HepG2 (cell line): ENCODE data around the gene ALK. TPM values are rescaled to one million over a fixed set of nuclear protein-coding genes. Genes with fewer than 3 reads are reported as not detected.

Experiments used
- ATAC-seq: fragments of 200-7000 bp; cut with Tn5 transposase; 3 replicates; pipeline ENCODE4 v1.9.1; 2020; ENCODE audit warnings: mild to moderate bottlenecking, moderate library complexity
- BruUV-seq: library from RNA; stranded (reverse); fragments of 400-500 nt; replicated peaks from 2 replicates; lab custom pipeline; 2021; lab: Mats Ljungman, UMichigan
- CTCF ChIA-PET: fragments of 300-600 bp; formaldehyde crosslinking; extraction: SDS; loops from one replicate; lab custom pipeline; 2021; ENCODE audit warnings: low total read pairs, inconsistent platforms, low intra/inter-chr PET ratio; lab: Yijun Ruan, JAX
- POLR2A ChIA-PET: fragments of 350-600 bp; sonication (Branson Sonifier 250); formaldehyde crosslinking; loops from one replicate; lab custom pipeline; 2020; ENCODE audit warnings: antibody characterized with exemption, inconsistent platforms; lab: Yijun Ruan, JAX
- DNase-seq: peaks from one replicate; pipeline ENCODE4 v3.0.0-alpha.2; 2015; ENCODE audit warnings: low spot score
- FAIRE-seq: peaks from 3 replicates; lab custom pipeline; 2011; peaks lifted over from hg19 to GRCh38; lab: Jason Lieb, UNC
- H2AFZ ChIP-seq: one replicate; pipeline ENCODE4 v1.6.1; 2011; ENCODE audit warnings: low read length, inconsistent platforms
- H3K27ac ChIP-seq: fragments of 300-600 bp; 3 replicates; pipeline ENCODE4 v1.8.0; 2011; ENCODE audit warnings: mixed run types, mild to moderate bottlenecking, mixed read lengths, low read length, inconsistent platforms; ENCODE audit not compliant: insufficient read depth; ENCODE audit errors: extremely low read length
- H3K27me3 ChIP-seq, 2 experiments: fragments of 200-600 bp in 1 of 2; 2 replicates in 1 of 2; 3 replicates in 1 of 2; pipeline versions ENCODE4 v1.6.0 to v1.8.0; 2011; ENCODE audit warnings: low read length in 2 of 2, mild to moderate bottlenecking in 2 of 2, moderate library complexity in 2 of 2, inconsistent platforms in 1 of 2; ENCODE audit not compliant: insufficient read depth in 2 of 2, control insufficient read depth in 1 of 2
- H3K36me3 ChIP-seq, 2 experiments: fragments of 200-600 bp in 1 of 2; replicated peaks in 1 of 2; 2 replicates in 1 of 2; 3 replicates in 1 of 2; pipeline versions ENCODE4 v1.5.1 to v1.8.0; 2011; ENCODE audit warnings: low read length in 2 of 2, inconsistent platforms in 1 of 2; ENCODE audit not compliant: insufficient read depth in 2 of 2, control insufficient read depth in 1 of 2
- H3K4me1 ChIP-seq: 2 replicates; pipeline ENCODE4 v1.5.1; 2012; ENCODE audit warnings: low read length, inconsistent platforms; ENCODE audit not compliant: insufficient read depth
- H3K4me2 ChIP-seq: 2 replicates; pipeline ENCODE4 v1.6.0; 2011; ENCODE audit warnings: low read depth, low read length, inconsistent platforms
- H3K4me3 ChIP-seq, 3 experiments: fragments of 200-600 bp in 1 of 3; sonication (generic), shearing (Covaris generic) in 1 of 3; replicated peaks in 1 of 3; 2 replicates each; pipeline ENCODE4 v1.5.1; 2011 to 2016; ENCODE audit warnings: low read length in 3 of 3, inconsistent platforms in 2 of 3, low read depth in 2 of 3, mild to moderate bottlenecking in 2 of 3, control low read depth in 1 of 3, mixed read lengths in 1 of 3; ENCODE audit not compliant: insufficient read depth in 1 of 3
- H3K79me2 ChIP-seq: one replicate; pipeline ENCODE4 v1.6.1; 2011; ENCODE audit warnings: low read length, inconsistent platforms; ENCODE audit not compliant: insufficient read depth
- H3K9ac ChIP-seq: 2 replicates; pipeline ENCODE4 v1.6.0; 2011; ENCODE audit warnings: mild to moderate bottlenecking, low read depth, low read length, inconsistent platforms; ENCODE audit not compliant: insufficient read depth
- H3K9me3 ChIP-seq: 2 replicates; pipeline ENCODE4 v1.5.1; 2012; ENCODE audit warnings: mild to moderate bottlenecking, low read length
- H4K20me1 ChIP-seq: 2 replicates; pipeline ENCODE4 v1.6.0; 2011; ENCODE audit warnings: inconsistent platforms, mild to moderate bottlenecking, low read length, moderate library complexity; ENCODE audit not compliant: insufficient read depth
- CREB3 ChIP-seq: sonication (generic); formaldehyde crosslinking; IDR thresholded peaks from 2 replicates; pipeline ENCODE4 v1.5.0; 2020; ENCODE audit warnings: missing genetic modification reagents
- ISX ChIP-seq: sonication (generic); formaldehyde crosslinking; conservative IDR thresholded peaks from 2 replicates; pipeline ENCODE4 v1.5.0; 2020; ENCODE audit warnings: missing genetic modification reagents
- MED1 ChIP-seq: sonication (generic); formaldehyde crosslinking; IDR thresholded peaks from 2 replicates; pipeline ENCODE4 v1.4.0; 2020; ENCODE audit warnings: missing genetic modification reagents
- MYNN ChIP-seq: sonication (generic); formaldehyde crosslinking; IDR thresholded peaks from 2 replicates; pipeline ENCODE4 v1.4.0; 2020; ENCODE audit warnings: mild to moderate bottlenecking, low read depth, missing genetic modification reagents
- NFRKB ChIP-seq: fragments of 450-650 bp; IDR thresholded peaks from 2 replicates; pipeline ENCODE4 v1.6.1; 2017
- RELA ChIP-seq: sonication (generic); formaldehyde crosslinking; IDR thresholded peaks from 2 replicates; pipeline ENCODE4 v1.4.0; 2020; ENCODE audit warnings: missing genetic modification reagents
- SOX5 ChIP-seq: IDR thresholded peaks from 2 replicates; pipeline ENCODE4 v1.6.1; 2016; ENCODE audit warnings: borderline replicate concordance
- TBL1XR1 ChIP-seq: fragments of 150-350 bp; IDR thresholded peaks from 2 replicates; pipeline ENCODE4 v1.6.1; 2014; ENCODE audit warnings: borderline replicate concordance, low read length; ENCODE audit not compliant: partially characterized antibody
- ZFP36L2 ChIP-seq: sonication (generic); formaldehyde crosslinking; IDR thresholded peaks from 2 replicates; pipeline ENCODE4 v1.4.0; 2020; ENCODE audit warnings: missing genetic modification reagents
- ZNF414 ChIP-seq: sonication (generic); formaldehyde crosslinking; IDR thresholded peaks from 2 replicates; pipeline ENCODE4 v1.5.0; 2020; ENCODE audit warnings: missing genetic modification reagents
- ZNF710 ChIP-seq: sonication (generic); formaldehyde crosslinking; IDR thresholded peaks from 2 replicates; pipeline ENCODE4 v1.5.0; 2020; ENCODE audit warnings: mild to moderate bottlenecking, missing genetic modification reagents, borderline replicate concordance
- WGBS: methylation state at CpG from one replicate; pipeline ENCODE4 v1.1.6; 2017; ENCODE audit warnings: low lambda C conversion rate; 5-methylcytosine and 5-hydroxymethylcytosine counted together
- in situ Hi-C: cut with HindIII; loops from 2 replicates; pipeline ENCODE4 v1.10.0; 2017; ENCODE audit warnings: low pct_unique_long_range_greater_than_20kb; ENCODE audit not compliant: extremely low pct_ligation_motif_present
- intact Hi-C: fragments of 100-400 bp; cut with micrococcal nuclease; formaldehyde crosslinking; loops from one replicate; pipeline ENCODE4 v1.10.0; 2022; ENCODE audit not compliant: unreplicated experiment
- polyA plus RNA-seq, 8 experiments: library from polyadenylated mRNA; depleted of rRNA in 3 of 8; stranded (reverse) in 7 of 8; unstranded in 1 of 8; fragments of >200 nt; fragmentation: Illumina TruSeq in 4 of 8; extraction: Trizol in 4 of 8; gene quantifications; 2 replicates each; pipeline versions ENCODE4 v1.2.1 to v1.2.3, GENCODE V29; 2011 to 2016; ENCODE audit warnings: low read depth in 4 of 8, missing spikeins in 1 of 8, mixed read lengths in 1 of 8; ENCODE audit not compliant: insufficient read depth in 1 of 8
- total RNA-seq, 5 experiments: library from RNA; depleted of rRNA; stranded (reverse); fragments of >200 nt; fragmentation: Illumina TruSeq; extraction: Trizol; gene quantifications; 2 replicates each; pipeline ENCODE4 v1.2.3, GENCODE V29; 2016; ENCODE audit warnings: low read depth in 1 of 5
- TF ChIP-seq, protein P1 (sequence below): sonication (generic); formaldehyde crosslinking; IDR thresholded peaks from 2 replicates; pipeline ENCODE4 v1.4.0; 2020; ENCODE audit warnings: missing genetic modification reagents, borderline replicate concordance

ALK gene
- total and polyA plus RNA-seq, 2 of the 13 experiments (the other 11 are each of a cell fraction or from before 2014, with no cell fraction given) = not detected

GRCh38 chr2:29744976-29745375 is 176.4 kb downstream of the ALK start:
- ChIA-PET POLR2A (no interaction called here), CTCF (no interaction called here)
- ATAC-seq (no peak), DNase-seq (no peak), FAIRE-seq (no peak)
- Histone ChIP-seq H3K27me3 (no peaks in the 10 kb centered on the region), H3K4me1 (no peaks in the 10 kb centered on the region), H3K4me2 (no peak overlapping the region), H3K36me3 (no peaks in the 10 kb centered on the region), H3K27ac (no peak overlapping the region), H3K4me3 (no peak overlapping the region), H4K20me1 (no peaks in the 10 kb centered on the region), H3K9ac (no peak overlapping the region), H2AFZ (no peak overlapping the region), H3K79me2 (no peaks in the 10 kb centered on the region), H3K9me3 (no peaks in the 10 kb centered on the region)
- WGBS = 4% methylated on average over 3 of the region's 3 CpGs
- in situ Hi-C loops (no loop called here), intact Hi-C loops (no loop called here)
- TF ChIP-seq ZNF414 (CRISPR knock-in tag) (no peak), TBL1XR1 (no peak), RELA (CRISPR knock-in tag) (no peak), CREB3 (CRISPR knock-in tag) (no peak)
- BruUV-seq = no TSS peak

GRCh38 chr2:29743516-29743915 is 177.9 kb downstream of the ALK start:
- no peaks in the 10 kb centered on the region for H3K9me3 ChIP-seq
- TF ChIP-seq MED1 (CRISPR knock-in tag) (no peak), ZFP36L2 (CRISPR knock-in tag) (no peak), ZNF710 (CRISPR knock-in tag) (no peak), NFRKB (no peak), ISX (no peak), SOX5 (CRISPR knock-in tag) (no peak), MYNN (CRISPR knock-in tag) (no peak)
- TF ChIP-seq, protein P1, sequence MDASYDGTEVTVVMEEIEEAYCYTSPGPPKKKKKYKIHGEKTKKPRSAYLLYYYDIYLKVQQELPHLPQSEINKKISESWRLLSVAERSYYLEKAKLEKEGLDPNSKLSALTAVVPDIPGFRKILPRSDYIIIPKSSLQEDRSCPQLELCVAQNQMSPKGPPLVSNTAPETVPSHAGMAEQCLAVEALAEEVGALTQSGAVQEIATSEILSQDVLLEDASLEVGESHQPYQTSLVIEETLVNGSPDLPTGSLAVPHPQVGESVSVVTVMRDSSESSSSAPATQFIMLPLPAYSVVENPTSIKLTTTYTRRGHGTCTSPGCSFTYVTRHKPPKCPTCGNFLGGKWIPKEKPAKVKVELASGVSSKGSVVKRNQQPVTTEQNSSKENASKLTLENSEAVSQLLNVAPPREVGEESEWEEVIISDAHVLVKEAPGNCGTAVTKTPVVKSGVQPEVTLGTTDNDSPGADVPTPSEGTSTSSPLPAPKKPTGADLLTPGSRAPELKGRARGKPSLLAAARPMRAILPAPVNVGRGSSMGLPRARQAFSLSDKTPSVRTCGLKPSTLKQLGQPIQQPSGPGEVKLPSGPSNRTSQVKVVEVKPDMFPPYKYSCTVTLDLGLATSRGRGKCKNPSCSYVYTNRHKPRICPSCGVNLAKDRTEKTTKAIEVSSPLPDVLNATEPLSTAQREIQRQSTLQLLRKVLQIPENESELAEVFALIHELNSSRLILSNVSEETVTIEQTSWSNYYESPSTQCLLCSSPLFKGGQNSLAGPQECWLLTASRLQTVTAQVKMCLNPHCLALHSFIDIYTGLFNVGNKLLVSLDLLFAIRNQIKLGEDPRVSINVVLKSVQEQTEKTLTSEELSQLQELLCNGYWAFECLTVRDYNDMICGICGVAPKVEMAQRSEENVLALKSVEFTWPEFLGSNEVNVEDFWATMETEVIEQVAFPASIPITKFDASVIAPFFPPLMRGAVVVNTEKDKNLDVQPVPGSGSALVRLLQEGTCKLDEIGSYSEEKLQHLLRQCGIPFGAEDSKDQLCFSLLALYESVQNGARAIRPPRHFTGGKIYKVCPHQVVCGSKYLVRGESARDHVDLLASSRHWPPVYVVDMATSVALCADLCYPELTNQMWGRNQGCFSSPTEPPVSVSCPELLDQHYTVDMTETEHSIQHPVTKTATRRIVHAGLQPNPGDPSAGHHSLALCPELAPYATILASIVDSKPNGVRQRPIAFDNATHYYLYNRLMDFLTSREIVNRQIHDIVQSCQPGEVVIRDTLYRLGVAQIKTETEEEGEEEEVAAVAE (CRISPR knock-in tag) = no peak

More at GRCh38 chr2:29743516-29743915, 177.9 kb downstream of the ALK start:
- no peak overlapping the region for H3K9ac ChIP-seq
- no peaks in the 10 kb centered on the region for H3K27me3 ChIP-seq
- no peaks in the 10 kb centered on the region for H3K79me2 ChIP-seq
- H3K36me3 ChIP-seq = no peaks in the 10 kb centered on the region
- ChIA-PET CTCF (no interaction called here), POLR2A (no interaction called here)
- BruUV-seq = no TSS peak
- H2AFZ ChIP-seq = no peak overlapping the region
- in situ Hi-C loops (no loop called here), intact Hi-C loops (no loop called here)
- H3K4me1 ChIP-seq = no peaks in the 10 kb centered on the region
- DNase-seq = no peak
- no peak overlapping the region for H3K27ac ChIP-seq
- no peak overlapping the region for H3K4me3 ChIP-seq
- 7% methylated on average over 3 of the region's 3 CpGs for WGBS
- H4K20me1 ChIP-seq = no peaks in the 10 kb centered on the region
- no peak overlapping the region for H3K4me2 ChIP-seq
- no peak for ATAC-seq
- FAIRE-seq = no peak
